IMR-90 (cell line): ENCODE measurements around the gene OBI1.

Experiments used
- CEBPB ChIP-seq: IDR thresholded peaks from 2 replicates; pipeline ENCODE4 v1.6.1; 2012; ENCODE audit warnings: low read depth, low read length, improper control_type of control experiment
- TF ChIP-seq, protein P1 (sequence below): conservative IDR thresholded peaks from 2 replicates; pipeline ENCODE4 v1.5.1; 2012; ENCODE audit warnings: mild to moderate bottlenecking, low read depth, low read length, improper control_type of control experiment
- TF ChIP-seq, protein P2 (sequence below): fragments of 150-350 bp; IDR thresholded peaks from 2 replicates; pipeline ENCODE4 v1.6.1; 2017; ENCODE audit warnings: mild to moderate bottlenecking, antibody characterized with exemption, low read length, low read depth

GRCh38 chr13:78658630-78659449, at the start of gene OBI1:
- TF ChIP-seq CEBPB = peak; percentile 18; the same call in 1 of the 2 replicates
- TF ChIP-seq, protein P1, sequence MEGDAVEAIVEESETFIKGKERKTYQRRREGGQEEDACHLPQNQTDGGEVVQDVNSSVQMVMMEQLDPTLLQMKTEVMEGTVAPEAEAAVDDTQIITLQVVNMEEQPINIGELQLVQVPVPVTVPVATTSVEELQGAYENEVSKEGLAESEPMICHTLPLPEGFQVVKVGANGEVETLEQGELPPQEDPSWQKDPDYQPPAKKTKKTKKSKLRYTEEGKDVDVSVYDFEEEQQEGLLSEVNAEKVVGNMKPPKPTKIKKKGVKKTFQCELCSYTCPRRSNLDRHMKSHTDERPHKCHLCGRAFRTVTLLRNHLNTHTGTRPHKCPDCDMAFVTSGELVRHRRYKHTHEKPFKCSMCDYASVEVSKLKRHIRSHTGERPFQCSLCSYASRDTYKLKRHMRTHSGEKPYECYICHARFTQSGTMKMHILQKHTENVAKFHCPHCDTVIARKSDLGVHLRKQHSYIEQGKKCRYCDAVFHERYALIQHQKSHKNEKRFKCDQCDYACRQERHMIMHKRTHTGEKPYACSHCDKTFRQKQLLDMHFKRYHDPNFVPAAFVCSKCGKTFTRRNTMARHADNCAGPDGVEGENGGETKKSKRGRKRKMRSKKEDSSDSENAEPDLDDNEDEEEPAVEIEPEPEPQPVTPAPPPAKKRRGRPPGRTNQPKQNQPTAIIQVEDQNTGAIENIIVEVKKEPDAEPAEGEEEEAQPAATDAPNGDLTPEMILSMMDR = no peak
- TF ChIP-seq, protein P2, sequence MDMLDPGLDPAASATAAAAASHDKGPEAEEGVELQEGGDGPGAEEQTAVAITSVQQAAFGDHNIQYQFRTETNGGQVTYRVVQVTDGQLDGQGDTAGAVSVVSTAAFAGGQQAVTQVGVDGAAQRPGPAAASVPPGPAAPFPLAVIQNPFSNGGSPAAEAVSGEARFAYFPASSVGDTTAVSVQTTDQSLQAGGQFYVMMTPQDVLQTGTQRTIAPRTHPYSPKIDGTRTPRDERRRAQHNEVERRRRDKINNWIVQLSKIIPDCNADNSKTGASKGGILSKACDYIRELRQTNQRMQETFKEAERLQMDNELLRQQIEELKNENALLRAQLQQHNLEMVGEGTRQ = peak; percentile 69
